Measurements from ENCODE around the gene IL1RAPL2.

GRCh38 chrX:104665691-104666090, 99.7 kb downstream of the IL1RAPL2 start:
- TF ChIP-seq SMC3 (IDR thresholded peaks at IDR 0.05; ENCODE audit: low read depth, low read length): no peak
- no peak for TF ChIP-seq RAD21 (IDR thresholded peaks at IDR 0.05; ENCODE audit: low read length)
- no peak for TF ChIP-seq CTCF (IDR thresholded peaks at IDR 0.05)
- no peak for TF ChIP-seq TEAD4 (IDR thresholded peaks at IDR 0.05; ENCODE audit: borderline replicate concordance, insufficient read depth)
- no peak for TF ChIP-seq MAX (IDR thresholded peaks at IDR 0.05; ENCODE audit: low read depth)
- TF ChIP-seq REST (IDR thresholded peaks at IDR 0.05; ENCODE audit: low read depth, low read length): no peak
- no peak for TF ChIP-seq FOXM1 (IDR thresholded peaks at IDR 0.05; ENCODE audit: low read depth)
- no peak for TF ChIP-seq MXI1 (IDR thresholded peaks at IDR 0.05; ENCODE audit: low read depth, low read length)
- no peak for TF ChIP-seq RCOR1 (IDR thresholded peaks at IDR 0.05; ENCODE audit: low read length)
- no peak for TF ChIP-seq EP300 (IDR thresholded peaks at IDR 0.05; ENCODE audit: borderline replicate concordance in 1 of 2, low read depth in 1 of 2, low read length in 1 of 2)
- TF ChIP-seq EZH2phosphoT487 (IDR thresholded peaks at IDR 0.05; ENCODE audit: borderline replicate concordance, low read depth): no peak
- TF ChIP-seq RXRA (IDR thresholded peaks at IDR 0.05; ENCODE audit: borderline replicate concordance, low read depth): no peak
- no peak for TF ChIP-seq SIN3A (IDR thresholded peaks at IDR 0.05; ENCODE audit: borderline replicate concordance, low read depth, low read length)
- no peak for TF ChIP-seq POLR2AphosphoS5 (IDR thresholded peaks at IDR 0.05; ENCODE audit: low read depth, low read length)

All from SK-N-SH (cell line).